Skeletal muscle tissue (tissue), 4 donors: Measurements from ENCODE around the gene PAFAH1B2. TPM values are rescaled to one million over a fixed set of nuclear protein-coding genes. Genes with fewer than 3 reads are reported as not detected.
"Not testable (repeated sequence)": the region's sequence is repeated elsewhere in the genome, so short reads cannot be mapped to it uniquely, and the experiment has no call there.

Experiments used
- H3K27ac ChIP-seq: one replicate; pipeline ENCODE4 v1.7.0; 2013; ENCODE audit warnings: mild to moderate bottlenecking, low read depth, low read length, inconsistent platforms
- H3K27me3 ChIP-seq, 3 donors: one replicate each; pipeline ENCODE4 v1.7.0; 2013; ENCODE audit warnings: low read length in 3 of 3; ENCODE audit not compliant: control insufficient read depth in 3 of 3, insufficient read depth in 3 of 3
- H3K36me3 ChIP-seq, 3 donors: one replicate each; pipeline ENCODE4 v1.7.0; 2013; ENCODE audit warnings: low read length in 3 of 3; ENCODE audit not compliant: control insufficient read depth in 3 of 3, insufficient read depth in 3 of 3
- H3K4me1 ChIP-seq, 3 donors: one replicate each; pipeline ENCODE4 v1.7.0; 2013; ENCODE audit warnings: low read length in 3 of 3, mild to moderate bottlenecking in 3 of 3; ENCODE audit not compliant: control insufficient read depth in 3 of 3, insufficient read depth in 3 of 3
- H3K4me3 ChIP-seq, 3 donors: one replicate each; pipeline ENCODE4 v1.7.0; 2013; ENCODE audit warnings: low read length in 3 of 3
- H3K9ac ChIP-seq, 3 donors: one replicate each; pipeline ENCODE4 v1.7.0; 2013; ENCODE audit warnings: low read length in 3 of 3, mild to moderate bottlenecking in 3 of 3, moderate library complexity in 2 of 3, low read depth in 1 of 3
- H3K9me3 ChIP-seq, 3 donors: one replicate each; pipeline ENCODE4 v1.7.0; 2013; ENCODE audit warnings: low read length in 3 of 3; ENCODE audit not compliant: control insufficient read depth in 3 of 3
- total RNA-seq: library from RNA; depleted of rRNA; stranded (reverse); fragments of >200 nt; gene quantifications from one replicate; pipeline ENCODE4 v1.2.3, GENCODE V29; 2014
- donor health status: Osteomylitis.

Gene PAFAH1B2
- total RNA-seq, 1 donor from 2014 or later: 75.2 TPM

DNA sequence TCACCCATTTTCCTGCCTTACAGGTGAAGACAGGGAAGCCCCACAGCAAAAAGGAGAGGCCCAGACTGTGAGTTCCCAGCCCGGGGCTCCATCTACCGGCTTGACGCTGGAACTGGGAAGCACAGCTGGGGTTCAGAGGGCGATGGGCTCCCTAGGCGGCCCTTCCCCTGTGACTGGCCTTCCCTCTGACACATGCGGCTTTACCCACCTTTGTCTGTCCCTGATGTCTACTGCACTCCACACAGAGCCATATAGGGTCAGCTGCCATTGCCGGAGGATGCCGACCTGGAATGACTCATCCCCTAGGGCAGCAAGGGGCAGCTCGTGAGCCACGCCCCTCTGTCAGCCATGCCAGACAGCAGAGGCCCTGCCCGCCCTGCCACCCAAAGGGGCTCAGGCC, 62.8 kb downstream of the PAFAH1B2 start:
- H3K27ac ChIP-seq, H3K27me3 ChIP-seq, H3K9ac ChIP-seq, H3K4me3 ChIP-seq, H3K9me3 ChIP-seq: not testable (repeated sequence)
- peaks cover 25 to 33% (median 33%) of the 10 kb centered on the region in 3 donors for H3K4me1 ChIP-seq
- peaks cover 19 to 27% (median 22%) of the 10 kb centered on the region in 3 donors for H3K36me3 ChIP-seq

- not testable (repeated sequence) for H3K9me3 ChIP-seq, H3K9ac ChIP-seq
Observed at GRCh38 chr11:117207481-117207880, 63.4 kb downstream of the PAFAH1B2 start.

DNA sequence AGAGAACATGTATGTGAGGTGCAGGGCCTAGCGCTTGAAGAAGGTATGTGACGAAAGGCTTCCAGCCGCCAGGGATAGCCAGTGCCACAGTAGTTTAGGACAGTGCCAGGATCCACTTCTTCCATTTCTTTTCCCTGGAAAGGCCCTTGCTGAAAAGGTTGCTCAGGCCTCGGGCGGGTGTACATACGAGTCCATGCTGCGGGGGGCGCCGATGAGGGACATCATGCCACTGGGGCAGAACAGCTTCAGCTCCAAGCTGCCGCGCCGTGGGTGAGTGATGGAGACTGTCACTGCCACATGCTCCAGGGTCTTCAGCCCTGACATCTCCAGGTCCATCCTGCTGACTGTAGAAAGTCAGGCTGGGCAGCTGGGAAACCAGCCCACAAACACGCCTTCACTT, 64.6 kb downstream of the PAFAH1B2 start:
- peaks cover 14 to 17% (median 17%) of the 10 kb centered on the region in 3 donors for H3K4me1 ChIP-seq
- H3K9me3 ChIP-seq, H3K4me3 ChIP-seq, H3K27ac ChIP-seq, H3K27me3 ChIP-seq, H3K9ac ChIP-seq: not testable (repeated sequence)
- H3K36me3 ChIP-seq: peaks cover 17 to 30% (median 22%) of the 10 kb centered on the region in 3 donors

More at GRCh38 chr11:117207481-117207880, 63.4 kb downstream of the PAFAH1B2 start:
- peaks cover 17 to 28% (median 19%) of the 10 kb centered on the region in 3 donors for H3K36me3 ChIP-seq
- H3K4me1 ChIP-seq: peaks cover 19 to 28% (median 27%) of the 10 kb centered on the region in 3 donors
- H3K4me3 ChIP-seq, H3K27me3 ChIP-seq, H3K27ac ChIP-seq: not testable (repeated sequence)

GRCh38 chr11:117209351-117210125, 65.5 kb downstream of the PAFAH1B2 start:
- not testable (repeated sequence) for H3K4me1 ChIP-seq, H3K4me3 ChIP-seq, H3K27ac ChIP-seq, H3K27me3 ChIP-seq, H3K9ac ChIP-seq, H3K9me3 ChIP-seq
- H3K36me3 ChIP-seq: peaks cover 16 to 32% (median 24%) of the 10 kb centered on the region in 3 donors

DNA sequence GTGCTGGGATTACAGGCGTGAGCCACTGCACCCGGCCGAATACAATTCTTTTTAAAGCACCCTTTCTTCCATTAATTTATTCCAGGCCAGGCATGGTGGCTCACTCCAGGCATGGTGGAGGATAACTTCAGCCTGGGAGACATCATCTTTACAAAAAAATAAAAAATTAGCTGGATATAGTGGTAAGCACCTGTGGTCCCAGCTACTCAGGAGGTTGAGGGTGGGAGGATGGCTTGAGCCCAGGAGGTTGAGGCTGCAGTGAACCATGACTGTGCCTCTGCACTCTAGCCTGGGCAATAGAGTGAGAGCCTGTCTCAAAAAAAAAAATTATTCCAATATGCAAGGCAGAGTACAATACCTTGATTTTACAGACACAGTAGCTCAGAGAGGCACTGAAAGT, 66.5 kb downstream of the PAFAH1B2 start:
- no peak overlapping the region for H3K9ac ChIP-seq
- H3K36me3 ChIP-seq: peaks cover 16 to 32% (median 28%) of the 10 kb centered on the region in 3 donors
- no peak overlapping the region for H3K27ac ChIP-seq
- no peaks in the 10 kb centered on the region for H3K9me3 ChIP-seq
- H3K27me3 ChIP-seq: no peaks in the 10 kb centered on the region
- H3K4me1 ChIP-seq: no peaks in the 10 kb centered on the region
- no peak overlapping the region for H3K4me3 ChIP-seq

DNA sequence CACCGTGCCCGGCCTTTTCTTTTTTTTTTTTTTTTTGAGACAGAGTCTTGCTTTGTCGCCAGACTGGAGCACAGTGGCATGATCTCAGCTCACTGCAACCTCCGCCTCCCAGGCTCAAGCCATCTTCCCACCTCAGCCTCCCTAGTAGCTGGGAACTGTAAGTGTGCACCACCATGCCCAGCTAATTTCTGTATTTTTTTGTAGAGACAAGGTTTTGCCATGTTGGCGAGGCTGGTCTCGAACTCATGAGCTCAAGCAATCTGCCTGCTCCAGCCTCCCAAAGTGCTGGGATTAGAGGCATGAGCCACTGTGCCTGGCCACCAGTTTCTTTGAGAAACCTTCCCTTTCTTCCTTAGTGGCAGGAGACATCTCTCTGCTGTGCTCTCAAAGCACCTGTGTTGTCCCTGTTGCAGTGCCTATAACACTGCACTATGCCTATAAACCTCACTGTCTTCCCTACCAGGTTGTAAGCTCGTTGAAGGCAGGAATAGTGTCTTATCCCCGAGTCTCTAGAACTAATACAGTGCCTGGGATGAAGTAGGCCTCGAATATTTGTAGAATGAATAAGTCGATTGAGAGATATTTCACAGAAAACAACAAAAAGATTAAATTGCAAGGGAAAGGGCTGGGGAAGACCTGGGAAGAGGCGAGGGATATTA, 68.7 kb downstream of the PAFAH1B2 start:
- H3K9ac ChIP-seq: no peak overlapping the region
- peaks cover 32 to 50% (median 44%) of the 10 kb centered on the region in 3 donors for H3K36me3 ChIP-seq
- no peak overlapping the region for H3K27ac ChIP-seq

DNA sequence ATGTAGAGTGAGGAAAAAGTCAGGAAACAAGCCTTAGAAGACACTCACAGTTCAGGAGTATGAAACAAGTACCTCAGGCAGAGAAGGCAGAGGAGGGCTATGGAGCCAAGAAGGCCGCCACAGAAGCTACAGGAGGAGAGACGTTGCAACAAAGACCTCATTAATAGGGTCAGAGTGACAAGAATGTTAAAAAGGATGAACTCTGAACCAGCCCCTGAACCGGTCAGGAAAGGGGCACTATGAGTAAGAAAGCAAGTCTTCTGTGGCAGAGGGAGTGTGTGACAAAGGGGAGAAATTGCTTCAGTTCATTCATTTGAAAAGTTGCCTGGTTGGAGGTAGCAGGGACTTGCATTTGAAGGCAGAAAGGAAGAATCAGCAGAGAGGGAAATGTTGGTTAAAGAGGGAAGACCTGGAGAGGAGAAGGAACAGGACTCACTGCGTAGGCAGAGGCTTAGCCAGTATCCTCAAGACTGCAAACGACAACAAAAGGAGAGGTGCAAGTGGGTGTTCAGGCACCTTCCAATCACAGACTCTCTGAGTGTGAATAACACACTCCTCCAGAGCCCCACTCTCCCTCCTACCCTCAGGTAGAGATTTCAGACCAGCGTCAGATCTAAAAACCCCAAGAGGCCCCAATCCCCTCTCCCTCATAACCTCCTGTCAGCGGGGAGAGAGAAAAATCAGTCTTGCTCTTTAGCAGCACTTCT, 70.5 kb downstream of the PAFAH1B2 start:
- no peak overlapping the region for H3K9ac ChIP-seq
- H3K27ac ChIP-seq: no peak overlapping the region
- no peaks in the 10 kb centered on the region for H3K9me3 ChIP-seq
- H3K4me3 ChIP-seq: no peak overlapping the region
- peaks cover 19 to 28% (median 23%) of the 10 kb centered on the region in 3 donors for H3K4me1 ChIP-seq
- H3K36me3 ChIP-seq: peaks cover 50 to 67% (median 60%) of the 10 kb centered on the region in 3 donors
- no peaks in the 10 kb centered on the region for H3K27me3 ChIP-seq

More for the DNA sequence above, 68.7 kb downstream of the PAFAH1B2 start:
- no peaks in the 10 kb centered on the region for H3K27me3 ChIP-seq
- H3K9me3 ChIP-seq: no peaks in the 10 kb centered on the region
- no peak overlapping the region for H3K4me3 ChIP-seq
- H3K4me1 ChIP-seq: peaks cover 6 to 13% (median 8%) of the 10 kb centered on the region in 3 donors

DNA sequence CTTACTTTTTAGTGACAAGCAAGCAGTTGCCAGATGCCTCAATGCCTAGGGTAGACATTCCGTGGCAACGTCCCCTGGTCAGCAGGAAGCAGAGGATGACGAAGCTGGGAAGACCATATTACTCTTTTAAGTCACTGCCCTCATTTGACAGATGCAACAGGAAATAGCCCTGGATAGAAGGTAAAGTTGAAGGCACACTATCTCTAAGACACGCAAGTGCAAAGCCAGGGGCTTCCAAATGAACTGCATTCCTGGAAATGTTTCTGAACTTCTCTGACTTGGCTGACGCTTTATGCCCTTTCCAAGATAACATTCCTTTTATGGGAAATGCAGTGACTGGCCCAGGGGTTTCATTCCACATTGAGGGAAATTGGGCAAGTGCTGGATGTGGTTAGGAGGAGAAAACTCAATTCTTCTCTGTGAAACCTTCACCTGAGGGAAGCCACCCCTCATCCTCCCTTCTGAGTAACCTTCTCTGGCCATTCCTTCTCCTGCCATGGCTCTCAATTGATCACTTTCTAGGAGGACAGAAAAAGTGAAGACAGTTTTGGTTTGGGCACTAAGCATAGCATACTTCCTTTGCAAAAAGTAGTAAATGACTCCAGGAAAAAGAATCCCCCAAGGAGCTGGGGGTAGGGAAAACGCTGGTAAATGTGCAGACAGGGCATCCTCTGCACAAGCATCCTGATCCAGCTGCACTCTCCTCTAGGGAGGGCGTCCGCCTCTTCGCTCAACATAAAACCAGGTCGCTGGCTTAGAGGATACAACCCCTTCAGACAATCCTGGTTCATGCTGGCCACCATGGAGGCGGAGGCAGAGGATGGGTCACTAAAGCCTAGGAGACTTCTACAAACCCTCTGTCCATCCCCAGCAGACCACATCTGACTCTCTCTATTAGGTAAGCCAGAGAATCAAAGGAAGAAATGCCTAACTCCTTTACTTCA, 73.3 kb downstream of the PAFAH1B2 start:
- Histone ChIP-seq H3K27ac (peak overlapping the region; percentile 92), H3K9me3 (no peaks in the 10 kb centered on the region), H3K4me1 (peaks cover 48 to 56% (median 51%) of the 10 kb centered on the region in 3 donors), H3K4me3 (peak overlapping the region in 1 of 3 donors; percentile 20), H3K27me3 (no peaks in the 10 kb centered on the region), H3K36me3 (peaks cover 51 to 58% (median 55%) of the 10 kb centered on the region in 3 donors), H3K9ac (peak overlapping the region in 1 of 3 donors; percentile 58)
